Mucosa of descending colon (tissue), 3 donors: Measurements from ENCODE around the gene PDZRN3. TPM values are rescaled to one million over a fixed set of nuclear protein-coding genes. Genes with fewer than 3 reads are reported as not detected.
A peak's percentile ranks its signal among the peaks of the same experiment; 100 is the strongest.

Source experiments
- ATAC-seq: fragments of 200-7000 bp; cut with Tn5 transposase; one replicate; pipeline ENCODE4 v1.9.1; 2020; ENCODE audit warnings: mild to moderate bottlenecking, moderate library complexity
- DNase-seq, 3 donors: peaks; one replicate each; pipeline ENCODE4 v3.0.0-alpha.2; 2020
- H3K36me3 ChIP-seq: fragments of 200-600 bp; one replicate; pipeline ENCODE4 v1.8.0; 2021; ENCODE audit warnings: low read depth, mild to moderate bottlenecking
- H3K4me1 ChIP-seq: fragments of 200-600 bp; one replicate; pipeline ENCODE4 v1.8.0; 2021; ENCODE audit warnings: low read depth, mild to moderate bottlenecking
- H3K4me3 ChIP-seq: fragments of 200-600 bp; one replicate; pipeline ENCODE4 v1.8.0; 2021; ENCODE audit warnings: mild to moderate bottlenecking
- H3K9me3 ChIP-seq: fragments of 200-600 bp; one replicate; pipeline ENCODE4 v1.8.0; 2021; ENCODE audit warnings: mild to moderate bottlenecking
- intact Hi-C, 2 donors: fragments of 100-400 bp; cut with DNase I in 1 of 2; cut with micrococcal nuclease in 1 of 2; formaldehyde crosslinking; loops; one replicate each; pipeline versions ENCODE4 v1.11.0 to v1.11.1; 2022; cut with DNase I, micrococcal nuclease
- total RNA-seq, 3 donors: library from RNA; stranded (reverse); fragmentation: NEBNext Ultra II Directional in 2 of 3; extraction: Animal tissue kit (Norgen Biotek cat#: 25700) in 2 of 3; gene quantifications; one replicate each; pipeline versions ENCODE4 v1.2.1 to v1.2.4, GENCODE V29; 2021 to 2023
- TF ChIP-seq, protein P1 (sequence below): fragments of 200-600 bp; IDR thresholded peaks from one replicate; pipeline ENCODE4 v1.8.0; 2022; ENCODE audit warnings: antibody characterized with exemption, mild to moderate bottlenecking
- donor health status: DM: no; HTN: no; CAD: no; lungs with moderate emphysema.
- donor health status: DM: no; HTN: no; CAD: no.
- donor health status: DM: no; HTN: yes; CAD: no.

PDZRN3 gene
- total RNA-seq, 3 donors from 2014 or later, result 17.9 to 147 (median 18.5) TPM

DNA sequence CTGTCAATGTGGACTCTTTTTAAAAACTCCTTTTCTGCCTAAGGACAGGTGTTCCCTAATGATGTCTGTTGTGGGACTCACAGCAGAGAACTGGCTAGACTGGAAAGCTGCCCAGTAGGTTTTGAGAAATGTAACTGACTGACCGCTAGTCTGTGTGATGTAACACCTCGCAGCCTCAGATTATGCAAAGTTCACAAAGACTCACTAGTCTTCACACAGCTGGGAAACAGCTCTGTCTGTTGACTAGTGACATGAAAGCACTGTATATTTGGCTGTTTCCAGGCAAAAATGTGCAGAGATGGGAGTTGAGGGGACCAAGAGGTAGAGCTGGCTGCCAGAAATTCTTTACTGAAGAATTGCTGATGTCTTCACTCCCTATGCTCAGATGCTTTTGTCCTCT is 10.3 kb downstream of the PDZRN3 start:
- Histone ChIP-seq H3K36me3 (no peaks in the 10 kb centered on the region), H3K4me3 (no peak overlapping the region), H3K9me3 (no peaks in the 10 kb centered on the region), H3K4me1 (no peaks in the 10 kb centered on the region)
- ATAC-seq (peak; percentile 45), DNase-seq (no peak)
- intact Hi-C loops, result no loop called here
- TF ChIP-seq, protein P1, sequence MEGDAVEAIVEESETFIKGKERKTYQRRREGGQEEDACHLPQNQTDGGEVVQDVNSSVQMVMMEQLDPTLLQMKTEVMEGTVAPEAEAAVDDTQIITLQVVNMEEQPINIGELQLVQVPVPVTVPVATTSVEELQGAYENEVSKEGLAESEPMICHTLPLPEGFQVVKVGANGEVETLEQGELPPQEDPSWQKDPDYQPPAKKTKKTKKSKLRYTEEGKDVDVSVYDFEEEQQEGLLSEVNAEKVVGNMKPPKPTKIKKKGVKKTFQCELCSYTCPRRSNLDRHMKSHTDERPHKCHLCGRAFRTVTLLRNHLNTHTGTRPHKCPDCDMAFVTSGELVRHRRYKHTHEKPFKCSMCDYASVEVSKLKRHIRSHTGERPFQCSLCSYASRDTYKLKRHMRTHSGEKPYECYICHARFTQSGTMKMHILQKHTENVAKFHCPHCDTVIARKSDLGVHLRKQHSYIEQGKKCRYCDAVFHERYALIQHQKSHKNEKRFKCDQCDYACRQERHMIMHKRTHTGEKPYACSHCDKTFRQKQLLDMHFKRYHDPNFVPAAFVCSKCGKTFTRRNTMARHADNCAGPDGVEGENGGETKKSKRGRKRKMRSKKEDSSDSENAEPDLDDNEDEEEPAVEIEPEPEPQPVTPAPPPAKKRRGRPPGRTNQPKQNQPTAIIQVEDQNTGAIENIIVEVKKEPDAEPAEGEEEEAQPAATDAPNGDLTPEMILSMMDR, result no peak

DNA sequence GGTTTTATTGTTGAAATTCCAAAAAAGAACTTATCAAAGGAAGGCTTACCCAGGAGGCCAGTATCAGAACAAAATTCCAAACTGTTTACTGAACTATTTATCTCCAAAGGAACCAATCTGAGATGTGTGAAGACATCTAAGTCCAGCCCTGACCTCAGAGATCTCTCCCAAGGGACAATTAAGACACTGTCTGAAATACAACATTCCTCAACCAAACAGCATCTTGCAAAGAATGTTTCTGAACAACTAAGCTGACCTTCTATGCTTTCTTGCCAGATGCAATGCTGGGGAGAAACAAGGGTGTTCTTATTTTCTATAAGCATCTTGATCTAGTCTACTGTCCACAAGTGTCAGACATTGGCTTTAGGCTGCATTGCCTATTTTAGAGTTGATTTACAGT is 13.6 kb downstream of the PDZRN3 start:
- TF ChIP-seq, protein P1, result no peak
- no peaks in the 10 kb centered on the region for H3K9me3 ChIP-seq
- no peaks in the 10 kb centered on the region for H3K36me3 ChIP-seq
- no peaks in the 10 kb centered on the region for H3K4me1 ChIP-seq
- intact Hi-C loops, result no loop called here
- H3K4me3 ChIP-seq, result no peak overlapping the region
- no peak for DNase-seq
- ATAC-seq, result no peak

DNA sequence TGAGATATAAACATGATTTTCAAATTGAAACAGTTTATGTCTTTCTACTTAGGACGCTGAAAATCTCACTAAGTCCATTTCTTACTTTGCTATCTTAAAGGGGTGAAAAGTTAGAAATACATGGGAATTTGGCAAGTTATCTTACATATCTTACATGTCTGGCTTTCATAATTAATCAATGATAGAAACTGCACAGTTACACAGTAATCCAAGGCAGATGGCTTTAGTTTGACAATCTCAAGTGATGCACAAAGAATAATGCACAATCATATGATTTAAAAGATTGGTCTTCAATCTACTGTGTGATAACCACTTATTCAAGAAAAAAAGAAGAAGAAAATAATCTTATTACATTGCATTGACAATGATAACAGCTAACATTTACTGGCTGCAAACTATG is 14.2 kb downstream of the PDZRN3 start:
- no peaks in the 10 kb centered on the region for H3K9me3 ChIP-seq
- TF ChIP-seq, protein P1, result no peak
- H3K4me1 ChIP-seq, result no peaks in the 10 kb centered on the region
- no peaks in the 10 kb centered on the region for H3K36me3 ChIP-seq
- H3K4me3 ChIP-seq, result no peak overlapping the region
- ATAC-seq (no peak), DNase-seq (no peak)
- intact Hi-C loops, result no loop called here

DNA sequence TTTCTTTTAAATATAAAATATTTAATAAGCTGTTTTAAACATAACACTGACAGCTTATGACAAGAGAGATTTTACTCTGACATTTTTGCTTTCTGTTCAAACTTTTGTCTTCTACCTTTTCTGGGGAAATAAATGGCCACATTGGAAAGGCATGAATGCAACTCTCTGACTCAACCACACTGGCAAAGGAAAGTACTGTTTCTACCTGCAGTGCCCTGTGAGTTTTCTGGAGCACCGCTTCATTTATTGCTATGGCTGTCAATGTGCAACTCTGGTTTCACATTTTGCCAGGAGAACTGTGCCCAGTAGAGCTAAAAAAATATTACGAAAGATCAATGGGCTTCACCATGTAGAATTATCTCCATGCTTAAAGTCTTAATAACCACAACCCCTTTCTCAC is 15.1 kb downstream of the PDZRN3 start:
- no peaks in the 10 kb centered on the region for H3K9me3 ChIP-seq
- DNase-seq (no peak), ATAC-seq (no peak)
- intact Hi-C loops, result loop anchor here in 1 of 2 donors (10.0 kb wide), 1 partner anchor 85 kb away; no protein-coding TSS in a partner anchor
- TF ChIP-seq, protein P1, result no peak
- H3K36me3 ChIP-seq, result no peaks in the 10 kb centered on the region
- no peak overlapping the region for H3K4me3 ChIP-seq
- H3K4me1 ChIP-seq, result no peaks in the 10 kb centered on the region

DNA sequence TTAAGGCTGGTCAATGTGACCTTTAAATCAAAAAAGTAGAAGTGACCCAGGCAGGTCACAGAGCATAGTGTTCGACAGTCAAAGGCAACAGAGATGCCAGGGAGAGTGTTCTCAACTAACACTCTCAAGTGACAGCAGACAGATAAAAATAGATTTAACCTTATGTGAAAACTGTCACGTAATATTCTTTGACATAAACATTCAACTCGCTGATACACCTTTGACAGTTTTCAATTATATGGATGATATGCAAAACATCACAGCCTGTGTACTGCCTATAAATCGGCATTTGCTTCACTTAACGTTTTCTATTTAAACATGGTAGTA is 15.5 kb downstream of the PDZRN3 start:
- no peaks in the 10 kb centered on the region for H3K4me1 ChIP-seq
- no peak overlapping the region for H3K4me3 ChIP-seq
- ATAC-seq (no peak), DNase-seq (no peak)
- H3K36me3 ChIP-seq, result no peaks in the 10 kb centered on the region
- H3K9me3 ChIP-seq, result no peaks in the 10 kb centered on the region
- TF ChIP-seq, protein P1, result no peak
- intact Hi-C loops, result loop anchor here in 1 of 2 donors (10.0 kb wide), 1 partner anchor 84 kb away; no protein-coding TSS in a partner anchor
